GM18867 (cell line): ENCODE data around the gene TTC22.
"Not testable (repeated sequence)": the region's sequence is repeated elsewhere in the genome, so short reads cannot be mapped to it uniquely, and the experiment has no call there.

Source experiments
- ATAC-seq: cut with Tn5 transposase; IDR thresholded peaks from one replicate; pipeline ENCODE4 v1.9.1; 2021; ENCODE audit warnings: mild to moderate bottlenecking, moderate library complexity; ENCODE audit not compliant: unreplicated experiment

The TTC22 gene

GRCh38 chr1:54791880-54792522 is 9.1 kb downstream of the TTC22 start:
- no peak for ATAC-seq

GRCh38 chr1:54788459-54788858 is 12.7 kb downstream of the TTC22 start:
- ATAC-seq, result no peak

DNA sequence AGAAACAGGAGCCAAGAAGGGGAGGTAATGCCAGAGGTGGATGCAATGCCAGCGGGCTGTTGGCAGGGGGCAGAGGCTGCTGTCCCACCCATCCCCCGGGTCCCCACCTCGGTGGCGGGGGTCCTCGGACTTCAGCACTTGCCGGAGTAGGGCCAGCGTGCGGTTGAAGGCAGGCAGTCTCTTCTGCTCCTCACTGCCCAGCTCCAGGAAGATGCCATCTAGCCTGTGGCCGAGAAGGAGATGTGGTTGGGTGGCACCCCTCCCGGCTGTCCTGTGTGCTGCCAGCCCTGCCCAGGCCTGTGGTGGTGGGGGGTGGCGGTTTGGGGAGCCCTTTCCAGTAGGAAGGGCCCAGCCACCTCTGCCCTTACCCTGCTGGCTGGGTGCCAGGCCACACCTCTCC is 13.5 kb downstream of the TTC22 start:
- no peak for ATAC-seq

- ATAC-seq, result no peak
Measured at GRCh38 chr1:54786778-54787177, 14.3 kb downstream of the TTC22 start.

- no peak for ATAC-seq
Measured at GRCh38 chr1:54784066-54784465, 17.1 kb downstream of the TTC22 start.

GRCh38 chr1:54782588-54782987 is 18.5 kb downstream of the TTC22 start:
- no peak for ATAC-seq

- no peak for ATAC-seq
Measured at GRCh38 chr1:54782156-54782555, 19.0 kb downstream of the TTC22 start.

GRCh38 chr1:54781023-54781723 is 19.9 kb downstream of the TTC22 start:
- no peak for ATAC-seq

- ATAC-seq, result no peak
Measured at GRCh38 chr1:54777431-54777830, 23.7 kb downstream of the TTC22 start.

GRCh38 chr1:54777011-54777410 is 24.1 kb downstream of the TTC22 start:
- no peak for ATAC-seq

DNA sequence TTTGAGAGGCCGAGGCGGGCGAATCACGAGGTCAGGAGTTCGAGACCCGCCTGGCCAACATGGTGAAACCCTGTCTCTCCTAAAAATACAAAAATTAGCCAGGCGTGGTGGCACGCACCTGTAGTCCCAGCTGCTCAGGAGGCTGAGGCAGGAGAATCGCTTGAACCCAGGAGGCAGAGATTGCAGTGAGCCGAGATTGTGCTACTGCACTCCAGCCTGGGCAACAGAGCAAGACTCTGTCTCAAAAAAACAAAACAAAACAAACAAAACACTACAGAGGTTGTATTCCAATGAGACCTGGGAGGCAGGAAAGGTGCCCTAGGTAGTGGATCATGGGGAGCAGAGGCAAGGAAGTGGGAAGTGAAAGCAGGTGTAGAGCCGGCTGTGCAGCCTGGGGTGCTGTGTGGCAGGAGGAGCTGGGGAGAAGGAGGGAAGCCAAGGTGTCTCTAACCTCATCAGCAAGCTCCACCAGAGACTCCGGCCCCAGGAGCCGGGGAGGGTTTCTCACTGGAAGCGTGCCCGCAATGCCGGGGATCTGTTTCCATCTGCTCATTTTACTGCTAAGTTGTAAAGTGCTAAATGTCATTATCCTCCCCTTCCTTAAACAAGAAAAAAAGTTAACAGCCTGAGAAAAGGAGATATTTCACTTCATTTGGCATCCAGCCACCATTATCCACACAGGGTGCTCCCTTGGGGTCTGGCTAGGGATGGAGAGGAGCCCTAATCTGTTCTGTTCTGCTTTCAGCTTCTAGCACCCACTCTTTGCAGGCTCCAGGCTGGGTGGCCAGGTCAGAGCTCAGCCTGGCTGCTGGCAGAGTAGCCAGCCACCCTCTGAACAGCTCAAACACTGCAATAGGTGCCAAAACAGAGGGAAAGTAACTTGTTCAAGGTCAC is 25.0 kb downstream of the TTC22 start:
- not testable (repeated sequence) for ATAC-seq

- ATAC-seq, result no peak
Measured at GRCh38 chr1:54774820-54775498, 26.2 kb downstream of the TTC22 start.

- no peak for ATAC-seq
Measured at GRCh38 chr1:54772951-54773350, 28.2 kb downstream of the TTC22 start.

- no peak for ATAC-seq
Measured at GRCh38 chr1:54768093-54768492, 33.0 kb downstream of the TTC22 start.

DNA sequence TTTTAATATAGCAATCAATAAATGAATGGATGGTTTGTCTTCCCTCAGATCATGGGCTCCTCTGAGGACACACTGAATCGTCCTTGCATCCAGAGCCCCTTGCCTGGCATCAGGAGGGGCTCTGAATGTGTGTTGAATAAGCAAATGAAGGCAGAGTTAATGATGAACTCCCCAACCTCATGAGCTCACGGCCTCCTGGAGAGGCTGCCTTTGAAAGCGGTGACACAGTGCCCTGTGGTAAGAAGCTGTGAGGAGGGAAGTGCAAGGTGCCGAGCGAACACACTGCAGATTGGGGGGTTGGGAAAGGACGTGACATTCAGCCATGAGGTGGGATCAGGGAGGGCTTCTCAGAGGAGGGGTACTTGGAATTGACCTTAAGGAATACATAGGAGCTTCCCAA is 33.6 kb downstream of the TTC22 start:
- ATAC-seq, result no peak

GRCh38 chr1:54766726-54767125 is 34.4 kb downstream of the TTC22 start:
- no peak for ATAC-seq

DNA sequence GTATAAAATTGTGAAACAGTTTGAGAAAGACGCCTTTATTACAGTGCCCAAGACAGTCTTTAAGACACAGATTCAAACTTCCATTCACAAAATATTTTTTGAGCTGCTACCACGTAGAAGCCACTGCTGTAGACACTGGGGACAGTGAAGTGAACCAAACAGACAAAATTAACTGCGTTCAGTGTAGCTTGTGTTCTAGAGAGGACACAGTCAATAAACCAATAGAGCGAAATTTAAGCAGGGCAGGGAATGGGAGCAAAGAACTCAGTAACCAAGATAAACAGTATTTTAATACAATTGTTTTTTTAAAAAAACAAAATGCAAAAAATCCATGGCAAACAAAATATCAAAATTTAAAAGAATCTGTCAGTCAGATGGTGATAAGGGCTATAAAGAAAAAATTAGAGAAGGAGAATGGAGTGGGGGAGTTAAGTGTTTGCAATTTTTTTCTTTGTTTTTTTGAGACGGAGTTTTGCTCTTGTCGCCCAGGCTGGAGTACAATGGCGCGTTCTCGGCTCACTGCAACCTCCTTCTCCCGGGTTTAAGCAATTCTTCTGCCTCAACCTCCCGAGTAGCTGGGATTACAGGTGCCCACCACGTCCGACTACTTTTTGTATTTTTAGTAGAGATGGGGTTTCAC is 36.1 kb downstream of the TTC22 start:
- ATAC-seq, result peak; percentile 12

GRCh38 chr1:54764133-54764921 is 36.8 kb downstream of the TTC22 start, which contains the start of gene PARS2:
Gene PARS2 (minus strand): TSS chr1:54764523. CDS start chr1:54759161, 5,362 bp downstream.
- ATAC-seq, result peak; percentile 97

GRCh38 chr1:54763816-54764132 is 37.3 kb downstream of the TTC22 start:
- no peak for ATAC-seq
